Neural progenitor cell (in vitro differentiated cells): ENCODE data around the gene DTD1.

Experiments used
- CTCF ChIP-seq: fragments of 200-600 bp; sonication (generic); IDR thresholded peaks from 2 replicates; pipeline ENCODE4 v1.5.1; 2017; ENCODE audit warnings: antibody characterized with exemption, mild to moderate bottlenecking
- EZH2 ChIP-seq: fragments of 200-600 bp; sonication (generic); IDR thresholded peaks from 2 replicates; pipeline ENCODE4 v1.6.1; 2017; ENCODE audit warnings: antibody characterized with exemption, mild to moderate bottlenecking, moderate library complexity
- EZH2phosphoT487 ChIP-seq: fragments of 200-600 bp; sonication (generic); IDR thresholded peaks from 2 replicates; pipeline ENCODE4 v1.6.1; 2017; ENCODE audit warnings: antibody characterized with exemption

- TF ChIP-seq CTCF (no peak), EZH2 (no peak), EZH2phosphoT487 (no peak)
Observed at GRCh38 chr20:18702736-18703135, 114.9 kb downstream of the DTD1 start.
